ENCODE results near the gene DNM1L.
A peak's percentile ranks its signal among the peaks of the same experiment; 100 is the strongest.

DNM1L gene

DNA sequence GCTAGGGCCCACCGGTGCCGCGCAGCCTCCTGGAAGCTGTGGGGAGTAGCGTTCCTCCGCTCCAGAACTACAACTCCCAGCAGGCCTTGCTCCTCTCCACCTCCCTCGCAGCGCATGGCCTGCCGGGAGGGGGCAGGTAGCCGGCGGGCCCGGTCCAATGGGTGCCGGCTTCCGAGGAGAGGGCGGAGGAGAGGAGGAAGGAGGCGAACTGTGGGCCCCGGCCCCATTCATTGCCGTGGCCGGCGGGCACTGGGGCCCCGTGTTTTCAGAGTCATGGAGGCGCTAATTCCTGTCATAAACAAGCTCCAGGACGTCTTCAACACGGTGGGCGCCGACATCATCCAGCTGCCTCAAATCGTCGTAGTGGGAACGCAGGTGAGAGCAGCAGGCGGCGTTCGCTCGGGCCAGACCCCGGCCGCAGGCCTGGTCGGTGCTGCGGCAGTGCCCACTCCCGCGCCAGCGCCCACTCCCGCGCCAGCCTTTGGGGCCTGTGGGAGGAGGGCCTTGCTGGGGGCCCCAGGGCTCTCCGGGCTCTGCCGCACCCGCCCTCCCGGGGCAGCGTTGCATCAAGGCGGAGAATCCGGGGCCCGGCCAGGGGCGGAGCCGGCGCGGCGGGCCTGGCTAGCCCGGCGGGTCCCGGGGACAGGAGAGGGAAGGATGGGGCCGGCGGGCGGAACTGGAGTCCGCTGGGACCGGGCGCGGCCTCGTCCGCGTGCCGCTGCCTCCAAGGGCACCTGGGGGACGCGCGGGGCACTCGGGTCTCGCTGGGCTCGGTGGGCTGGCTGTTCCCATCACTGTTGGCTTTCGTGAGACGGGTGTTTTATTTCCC lies at the start of gene DNM1L:
DNM1L (plus strand) TSS at position 211 of the 829 bp plus-strand sequence; CDS start at position 274, 63 bp downstream.
- DNase-seq: peak; percentile 94 to 96
- TF ChIP-seq GATA1 (IDR thresholded peaks at IDR 0.05; ENCODE audit: low read depth, low read length) (no peak), POLR2A (IDR thresholded peaks at IDR 0.05; ENCODE audit: low read length) (peak; percentile 94)

DNA sequence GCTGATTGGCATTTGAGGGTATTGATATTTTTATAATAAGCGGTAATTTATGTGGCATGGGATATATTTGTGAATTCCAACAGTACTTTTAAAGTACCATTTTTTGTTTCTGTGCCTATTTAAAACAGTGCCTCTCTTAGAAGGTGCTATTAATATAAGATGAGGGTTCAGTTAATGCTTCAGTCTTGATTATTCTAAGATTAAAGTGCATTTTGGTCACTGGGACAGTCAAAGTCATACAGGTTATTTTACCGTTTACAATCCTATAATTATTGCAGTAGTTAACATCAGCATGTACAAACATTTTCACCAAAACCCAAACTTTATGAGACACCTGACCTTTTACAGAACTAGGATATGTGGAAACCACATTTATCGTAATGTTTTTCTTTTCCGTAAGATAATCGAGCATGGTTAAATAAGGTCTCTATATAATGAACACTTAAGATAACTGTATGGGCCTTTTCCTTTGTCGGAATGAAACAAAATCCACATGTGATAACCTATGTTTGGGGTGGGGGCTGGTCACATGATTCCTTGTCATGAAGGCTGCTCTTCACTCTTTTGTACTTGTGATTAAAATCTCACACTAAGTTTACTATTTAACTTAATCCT lies 37.7 kb upstream of the DNM1L start:
- no peak for TF ChIP-seq GATA1 (IDR thresholded peaks at IDR 0.05; ENCODE audit: low read depth, low read length)
- no peak for TF ChIP-seq POLR2A (IDR thresholded peaks at IDR 0.05; ENCODE audit: low read length)
- DNase-seq: no peak

DNA sequence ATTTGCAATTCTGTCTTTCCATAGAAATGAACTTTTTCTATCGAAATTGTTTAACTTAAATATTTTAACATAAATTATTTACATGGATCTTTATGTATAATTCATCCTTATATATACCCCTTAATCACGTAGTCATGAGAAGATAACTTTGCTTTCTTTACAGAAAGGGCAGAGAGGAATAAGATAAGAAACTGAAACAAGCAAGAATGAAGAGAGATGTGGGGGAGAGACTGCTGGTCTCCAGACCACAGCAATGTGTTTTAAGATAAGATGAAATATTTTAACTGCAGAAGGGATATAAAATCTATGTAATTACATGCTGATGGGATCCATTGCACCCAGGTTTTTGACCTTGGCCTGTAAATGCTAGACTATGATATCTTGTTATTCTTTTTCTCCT lies 34.7 kb upstream of the DNM1L start:
- no peak for TF ChIP-seq GATA1 (IDR thresholded peaks at IDR 0.05; ENCODE audit: low read depth, low read length)
- no peak for TF ChIP-seq POLR2A (IDR thresholded peaks at IDR 0.05; ENCODE audit: low read length)
- peak in 1 of 2 experiments; percentile 59 for DNase-seq

DNA sequence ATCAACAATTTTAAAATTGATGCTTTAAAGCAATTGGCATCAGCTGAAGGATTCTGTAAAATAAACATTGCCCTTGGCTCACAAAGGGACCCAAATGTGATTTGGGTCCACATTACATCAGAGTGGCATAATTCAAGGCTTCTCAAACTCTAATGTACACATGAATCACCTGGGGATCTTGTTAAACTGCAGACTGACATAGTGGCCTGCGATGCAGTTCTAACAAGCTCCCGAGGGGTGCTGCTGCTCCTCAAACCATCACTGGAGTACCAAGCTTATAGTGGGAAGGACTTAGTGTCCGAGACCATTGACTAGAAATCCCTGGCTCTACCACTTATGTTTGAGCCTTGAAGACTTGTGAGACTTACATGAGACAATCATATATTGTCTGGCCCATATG lies 31.8 kb upstream of the DNM1L start:
- DNase-seq: no peak
- TF ChIP-seq POLR2A (IDR thresholded peaks at IDR 0.05; ENCODE audit: low read length) (no peak), GATA1 (IDR thresholded peaks at IDR 0.05; ENCODE audit: low read depth, low read length) (no peak)

DNA sequence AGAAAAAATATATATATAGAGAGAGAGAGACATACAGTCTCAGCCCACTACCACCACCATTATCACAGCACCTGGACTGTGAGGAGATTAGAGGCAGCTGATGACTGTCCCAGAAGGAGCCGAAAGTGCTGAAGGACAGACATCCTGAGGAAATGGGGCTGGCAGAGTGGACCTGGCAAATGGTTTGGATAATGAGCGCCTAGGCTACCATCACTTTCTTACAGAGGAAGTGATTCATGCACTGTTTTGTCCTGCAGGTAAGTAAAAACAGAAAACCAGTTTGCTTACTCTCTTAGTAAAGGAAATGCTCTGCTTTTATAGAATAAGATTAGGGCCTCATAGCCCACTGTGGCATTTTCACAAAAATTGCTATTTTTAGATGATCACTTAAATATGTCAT lies 28.6 kb upstream of the DNM1L start:
- no peak for DNase-seq
- no peak for TF ChIP-seq POLR2A (IDR thresholded peaks at IDR 0.05; ENCODE audit: low read length)
- no peak for TF ChIP-seq GATA1 (IDR thresholded peaks at IDR 0.05; ENCODE audit: low read depth, low read length)

DNA sequence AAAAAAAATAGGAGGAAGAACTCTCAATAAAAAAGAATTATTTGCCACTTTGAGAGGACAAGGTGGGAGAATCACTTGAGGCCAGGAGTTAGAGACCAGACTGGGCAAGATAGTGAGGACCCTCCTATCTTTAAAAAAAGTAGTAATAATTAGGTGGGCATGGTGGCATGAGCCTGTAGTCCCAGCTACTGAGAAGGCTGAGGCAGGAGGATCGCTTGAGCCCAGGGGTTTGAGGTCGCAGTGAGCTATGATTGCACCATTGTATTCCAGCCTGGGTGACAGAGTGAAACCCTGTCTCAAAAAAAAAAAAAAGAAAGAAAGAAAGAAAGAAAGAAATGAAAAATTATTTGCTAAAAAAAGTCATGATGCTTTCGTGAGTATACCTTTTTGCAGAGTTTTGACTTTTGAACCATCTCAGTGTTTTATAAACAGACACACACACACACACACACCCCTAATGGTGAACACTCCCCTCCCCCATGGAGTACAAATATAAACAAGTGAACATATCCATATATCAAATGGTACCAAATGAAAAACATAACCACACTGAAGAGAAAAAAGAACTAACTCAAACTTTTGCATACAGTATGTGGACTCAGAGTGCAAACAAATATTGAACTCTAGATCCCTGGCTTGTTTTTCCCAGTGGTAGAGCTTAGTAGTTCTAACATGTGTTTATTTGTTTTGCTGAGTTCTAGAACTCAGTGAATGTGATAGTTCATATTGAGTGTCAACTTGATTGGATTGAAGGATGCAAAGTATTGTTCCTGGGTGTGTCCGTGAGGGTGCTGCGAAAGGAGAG lies 27.7 kb upstream of the DNM1L start:
- DNase-seq: no peak
- TF ChIP-seq POLR2A (IDR thresholded peaks at IDR 0.05; ENCODE audit: low read length): no peak
- no peak for TF ChIP-seq GATA1 (IDR thresholded peaks at IDR 0.05; ENCODE audit: low read depth, low read length)

DNA sequence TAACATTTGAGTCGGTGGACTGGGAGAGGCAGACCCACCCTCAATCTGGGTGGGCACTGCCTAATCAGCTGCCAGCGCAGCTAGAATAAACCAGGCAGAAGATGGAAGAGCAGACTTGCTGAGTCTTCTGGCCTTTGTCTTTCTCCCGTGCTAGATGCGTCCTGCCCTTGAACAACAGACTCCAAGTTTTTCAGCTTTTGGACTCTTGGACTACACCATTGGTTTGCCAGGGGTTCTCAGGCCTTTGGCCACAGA lies 27.2 kb upstream of the DNM1L start:
- TF ChIP-seq GATA1 (IDR thresholded peaks at IDR 0.05; ENCODE audit: low read depth, low read length) (no peak), POLR2A (IDR thresholded peaks at IDR 0.05; ENCODE audit: low read length) (no peak)
- DNase-seq: no peak

DNA sequence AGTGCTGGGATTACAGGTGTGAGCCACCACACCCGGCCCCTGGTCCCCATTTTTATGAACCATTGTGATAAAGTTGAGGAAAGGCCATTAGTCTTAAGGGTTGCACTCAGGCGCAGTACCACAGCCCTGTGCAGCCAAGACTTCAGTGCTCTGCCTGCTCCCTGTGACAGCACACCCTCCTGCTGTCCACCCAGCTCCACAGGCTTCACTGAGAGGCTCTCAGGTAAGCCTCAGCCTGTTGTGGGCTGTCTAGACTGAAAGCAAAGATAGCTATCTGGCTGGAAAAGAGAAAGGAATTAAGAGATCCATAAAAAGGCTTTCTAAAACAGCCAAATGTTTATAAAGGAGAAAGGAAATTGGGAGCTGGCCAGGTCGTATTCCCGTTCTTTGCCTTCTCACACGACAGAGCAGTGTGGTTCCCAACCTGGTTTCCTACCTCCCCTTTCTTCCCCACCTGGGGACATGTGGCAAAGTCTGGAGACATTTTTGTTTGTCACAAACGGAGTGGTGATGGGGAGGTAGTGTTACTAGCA lies 19.1 kb upstream of the DNM1L start:
- no peak for TF ChIP-seq GATA1 (IDR thresholded peaks at IDR 0.05; ENCODE audit: low read depth, low read length)
- no peak for TF ChIP-seq POLR2A (IDR thresholded peaks at IDR 0.05; ENCODE audit: low read length)

DNA sequence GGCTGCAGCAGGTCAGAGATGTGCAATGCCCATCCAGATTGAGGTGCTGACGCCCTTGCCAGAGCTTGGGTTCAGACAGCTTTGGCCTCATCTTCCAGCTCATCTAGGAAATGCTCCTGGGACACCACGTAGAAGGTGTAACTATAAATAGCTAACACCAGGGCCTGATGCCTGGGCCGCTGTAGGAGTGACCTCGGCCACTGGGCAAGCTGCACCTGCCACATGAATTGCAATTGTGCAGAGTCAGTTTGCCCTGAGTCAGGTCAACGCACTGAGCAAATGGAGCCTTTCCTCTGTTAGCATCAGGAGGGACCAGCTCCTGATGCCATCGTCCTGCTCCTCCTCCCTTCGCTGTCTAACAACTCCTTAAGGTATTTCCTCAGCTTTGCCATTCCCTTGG lies 17.4 kb upstream of the DNM1L start:
- TF ChIP-seq GATA1 (IDR thresholded peaks at IDR 0.05; ENCODE audit: low read depth, low read length) (no peak), POLR2A (IDR thresholded peaks at IDR 0.05; ENCODE audit: low read length) (no peak)
- no peak for DNase-seq

More for the DNA sequence above, 19.1 kb upstream of the DNM1L start:
- DNase-seq: no peak

DNA sequence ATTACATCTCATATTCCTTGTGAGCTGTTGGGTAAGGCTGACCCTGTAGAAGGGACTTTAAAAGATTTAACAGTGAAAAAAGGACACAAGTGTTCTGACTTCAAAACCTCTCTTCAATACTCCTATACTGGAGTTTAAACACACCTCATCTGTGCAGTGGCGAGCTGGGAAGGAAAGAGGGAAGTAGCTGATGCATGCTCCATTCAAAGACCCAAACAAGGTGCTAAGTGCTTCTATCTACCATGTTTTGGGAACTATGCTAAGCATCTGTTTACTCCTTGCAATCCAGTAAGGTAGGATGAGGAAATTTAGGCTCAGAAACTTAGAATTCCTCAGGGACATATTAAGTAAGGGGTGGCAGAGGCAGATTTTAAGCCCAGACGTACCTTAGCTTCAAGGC lies 16.4 kb upstream of the DNM1L start:
- no peak for DNase-seq

DNA sequence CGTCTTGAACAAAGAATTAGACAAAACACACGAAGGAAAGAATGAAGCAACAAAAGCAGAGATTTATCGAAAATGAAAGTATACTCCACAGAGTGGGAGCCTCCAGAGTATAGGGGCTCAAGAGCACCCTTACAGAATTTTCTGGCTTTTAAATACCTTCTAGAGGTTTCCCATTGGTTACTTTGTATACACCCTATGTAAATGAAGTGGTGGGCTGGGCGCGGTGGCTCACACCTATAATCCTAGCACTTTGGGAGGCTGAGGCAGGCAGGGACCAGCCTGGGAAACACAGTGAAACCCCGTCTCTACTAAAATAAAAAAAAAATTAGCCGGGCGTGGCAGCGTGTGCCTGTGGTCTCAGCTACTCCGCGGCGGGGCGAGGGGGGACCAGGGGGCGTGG lies 13.1 kb upstream of the DNM1L start:
- TF ChIP-seq POLR2A (IDR thresholded peaks at IDR 0.05; ENCODE audit: low read length) (no peak), GATA1 (IDR thresholded peaks at IDR 0.05; ENCODE audit: low read depth, low read length) (no peak)
- DNase-seq: no peak

More for the DNA sequence above, 16.4 kb upstream of the DNM1L start:
- TF ChIP-seq POLR2A (IDR thresholded peaks at IDR 0.05; ENCODE audit: low read length): no peak
- TF ChIP-seq GATA1 (IDR thresholded peaks at IDR 0.05; ENCODE audit: low read depth, low read length): no peak

DNA sequence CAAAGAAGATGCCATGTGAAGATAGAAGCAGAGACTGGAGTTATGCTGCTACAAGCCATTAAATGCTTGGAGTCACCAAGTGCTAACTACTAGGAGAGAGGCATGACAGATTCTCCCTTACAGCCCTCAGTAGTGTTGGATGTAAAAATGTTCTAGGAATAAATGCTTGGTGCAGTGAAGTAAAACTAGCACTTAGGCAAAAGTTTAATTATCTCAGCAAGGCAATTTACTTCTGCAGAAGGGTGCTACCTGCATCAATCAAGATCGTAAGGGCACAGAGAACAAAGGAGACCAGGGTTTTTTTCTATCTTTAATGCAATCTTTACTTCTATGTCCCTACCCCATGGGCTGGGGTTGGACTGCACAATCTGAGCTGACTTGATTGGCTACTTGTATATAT lies 9.5 kb upstream of the DNM1L start:
- no peak for DNase-seq
- TF ChIP-seq POLR2A (IDR thresholded peaks at IDR 0.05; ENCODE audit: low read length): no peak
- TF ChIP-seq GATA1 (IDR thresholded peaks at IDR 0.05; ENCODE audit: low read depth, low read length): no peak

DNA sequence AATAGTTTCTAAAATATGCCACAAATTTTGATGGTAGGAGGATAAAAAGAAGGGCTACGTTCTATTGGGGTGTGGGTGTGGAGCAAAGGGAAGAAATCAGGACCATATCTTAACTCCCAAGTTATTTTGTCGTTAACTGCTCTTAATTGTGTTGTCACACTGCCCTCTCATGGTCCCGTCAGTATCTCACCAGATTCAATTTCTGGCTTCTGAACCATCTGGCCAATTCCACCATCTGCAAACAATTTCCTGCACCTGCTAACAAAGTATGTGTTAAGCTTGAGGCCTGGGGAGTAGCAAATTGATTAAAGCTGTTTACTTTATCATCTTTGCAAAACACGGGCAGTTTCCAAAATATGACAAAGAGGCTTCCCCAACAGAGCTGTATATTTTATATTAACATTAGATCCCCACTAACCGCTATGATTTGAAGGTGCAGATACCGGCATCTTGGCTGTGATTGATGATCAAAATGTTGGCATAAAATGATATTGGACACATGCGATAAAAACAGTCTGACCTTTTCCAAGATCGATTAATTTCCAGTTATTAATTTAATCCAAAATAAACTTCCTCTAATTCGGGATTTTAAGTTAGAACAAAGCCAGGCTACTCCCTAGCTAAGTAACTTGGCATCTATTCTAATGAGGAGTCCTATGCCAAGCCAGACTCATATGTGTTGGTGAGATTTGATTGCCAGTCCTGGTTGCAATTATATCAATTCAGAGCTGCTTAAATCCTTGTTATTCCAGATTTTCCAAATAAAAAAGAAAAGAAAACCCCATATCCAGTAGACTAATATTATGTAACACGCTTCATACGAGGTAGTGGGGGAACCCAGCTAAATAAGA lies 6.9 kb upstream of the DNM1L start:
- DNase-seq: peak; percentile 34 to 37

More for the DNA sequence above, 6.9 kb upstream of the DNM1L start:
- TF ChIP-seq GATA1 (IDR thresholded peaks at IDR 0.05; ENCODE audit: low read depth, low read length) (no peak), POLR2A (IDR thresholded peaks at IDR 0.05; ENCODE audit: low read length) (no peak)

All from erythroblast (primary cell).